ENCODE measurements around the gene GPC3. TPM values are rescaled to one million over a fixed set of nuclear protein-coding genes. Genes with fewer than 3 reads are reported as not detected.

The GPC3 gene
- total and polyA plus RNA-seq, 2 of the 4 experiments (the other 2 are of a cell fraction) = not detected

DNA sequence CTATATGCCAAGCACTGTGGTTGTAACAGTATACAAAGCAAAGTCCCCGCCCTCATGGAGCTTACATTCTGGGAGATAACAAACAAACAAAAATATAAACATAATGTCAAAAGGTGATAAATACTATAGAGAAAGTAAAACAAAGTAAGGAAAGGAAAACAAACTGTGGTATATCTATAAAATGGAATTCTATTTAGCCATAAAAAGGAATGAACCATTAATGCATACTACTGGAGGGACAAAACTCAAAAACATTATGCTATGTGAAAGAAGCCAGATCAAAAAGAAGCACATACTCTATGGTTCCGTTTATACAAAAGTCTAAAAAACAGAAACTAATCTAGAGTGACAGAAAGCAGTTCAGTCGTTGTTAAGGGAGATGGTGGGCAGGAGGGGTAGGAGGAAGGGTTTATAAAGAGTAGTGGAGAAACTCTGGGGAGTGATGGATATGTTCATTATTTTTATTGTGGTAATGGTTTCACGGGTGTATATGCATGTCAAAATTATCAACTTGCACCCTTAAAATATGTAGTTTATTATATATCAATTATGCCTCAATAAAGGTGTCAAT is 31.5 kb downstream of the GPC3 start:
- Histone ChIP-seq H3K9ac (ENCODE audit: low read depth, low read length) (no peak overlapping the region), H2BK20ac (ENCODE audit: low read depth, low read length) (no peak overlapping the region), H2AK9ac (replicated peaks; ENCODE audit: low read depth, low read length, poor library complexity) (no peak overlapping the region), H2BK120ac (ENCODE audit: low read depth, low read length) (no peak overlapping the region), H3K9me1 (ENCODE audit: insufficient read depth, low read length) (no peaks in the 10 kb centered on the region), H4K5ac (ENCODE audit: low read depth, low read length) (no peak overlapping the region), H3K23ac (ENCODE audit: low read depth, low read length) (no peak overlapping the region), H3K4me2 (ENCODE audit: low read depth, low read length) (no peak overlapping the region), H4K20me1 (ENCODE audit: insufficient read depth, low read length) (no peaks in the 10 kb centered on the region), H3K4me3 (ENCODE audit: insufficient read depth, low read depth, low read length) (no peak overlapping the region), H4K91ac (ENCODE audit: insufficient read depth, low read depth, low read length) (no peak overlapping the region), H2AFZ (replicated peaks; ENCODE audit: low read length, poor library complexity) (no peak overlapping the region), H3K36me3 (ENCODE audit: control insufficient read depth, insufficient read depth, low read length) (no peaks in the 10 kb centered on the region), H3K4ac (ENCODE audit: low read depth, low read length) (no peak overlapping the region), H3K18ac (ENCODE audit: low read depth, low read length) (no peak overlapping the region), H3K27ac (ENCODE audit: insufficient read depth, low read length) (no peak overlapping the region), H4K8ac (ENCODE audit: low read depth in 2 of 2, low read length in 2 of 2) (no peak overlapping the region), H3K9me3 (ENCODE audit: control insufficient read depth, insufficient read depth, low read length) (no peaks in the 10 kb centered on the region), H2BK15ac (ENCODE audit: low read depth, low read length) (no peak overlapping the region), H3K4me1 (ENCODE audit: control insufficient read depth, insufficient read depth, low read length) (no peaks in the 10 kb centered on the region), H3K27me3 (ENCODE audit: control insufficient read depth, insufficient read depth, low read length) (no peaks in the 10 kb centered on the region; the same call in 1 of the 2 replicates), H3K56ac (ENCODE audit: extremely low read depth, insufficient read depth, low read length) (no peak overlapping the region), H2AK5ac (ENCODE audit: low read depth, low read length) (no peak overlapping the region), H3K14ac (replicated peaks; ENCODE audit: low read depth, low read length) (no peak overlapping the region), H2BK5ac (ENCODE audit: low read depth, low read length, poor library complexity, severe bottlenecking) (no peak overlapping the region), H3K79me1 (ENCODE audit: low read depth in 1 of 2, low read length in 2 of 2) (no peaks in the 10 kb centered on the region)
- no peak for TF ChIP-seq BHLHE40 (IDR thresholded peaks at IDR 0.05; ENCODE audit: low read depth, low read length)
- TF ChIP-seq, protein P1, sequence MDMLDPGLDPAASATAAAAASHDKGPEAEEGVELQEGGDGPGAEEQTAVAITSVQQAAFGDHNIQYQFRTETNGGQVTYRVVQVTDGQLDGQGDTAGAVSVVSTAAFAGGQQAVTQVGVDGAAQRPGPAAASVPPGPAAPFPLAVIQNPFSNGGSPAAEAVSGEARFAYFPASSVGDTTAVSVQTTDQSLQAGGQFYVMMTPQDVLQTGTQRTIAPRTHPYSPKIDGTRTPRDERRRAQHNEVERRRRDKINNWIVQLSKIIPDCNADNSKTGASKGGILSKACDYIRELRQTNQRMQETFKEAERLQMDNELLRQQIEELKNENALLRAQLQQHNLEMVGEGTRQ (IDR thresholded peaks at IDR 0.05; ENCODE audit: low read depth, low read length) = no peak
- TF ChIP-seq SMC3 (IDR thresholded peaks at IDR 0.05; ENCODE audit: low read depth, low read length) = no peak
- TF ChIP-seq CHD1 (IDR thresholded peaks at IDR 0.05; ENCODE audit: low read depth, low read length) = no peak
- no peak for TF ChIP-seq CEBPB (IDR thresholded peaks at IDR 0.05; ENCODE audit: low read depth, low read length)
- TF ChIP-seq MXI1 (IDR thresholded peaks at IDR 0.05; ENCODE audit: borderline replicate concordance, low read depth, low read length) = no peak
- TF ChIP-seq, protein P2, sequence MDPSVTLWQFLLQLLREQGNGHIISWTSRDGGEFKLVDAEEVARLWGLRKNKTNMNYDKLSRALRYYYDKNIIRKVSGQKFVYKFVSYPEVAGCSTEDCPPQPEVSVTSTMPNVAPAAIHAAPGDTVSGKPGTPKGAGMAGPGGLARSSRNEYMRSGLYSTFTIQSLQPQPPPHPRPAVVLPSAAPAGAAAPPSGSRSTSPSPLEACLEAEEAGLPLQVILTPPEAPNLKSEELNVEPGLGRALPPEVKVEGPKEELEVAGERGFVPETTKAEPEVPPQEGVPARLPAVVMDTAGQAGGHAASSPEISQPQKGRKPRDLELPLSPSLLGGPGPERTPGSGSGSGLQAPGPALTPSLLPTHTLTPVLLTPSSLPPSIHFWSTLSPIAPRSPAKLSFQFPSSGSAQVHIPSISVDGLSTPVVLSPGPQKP (IDR thresholded peaks at IDR 0.05; ENCODE audit: borderline replicate concordance, low read depth, low read length) = no peak
- no peak for TF ChIP-seq RFX5 (IDR thresholded peaks at IDR 0.05; ENCODE audit: low read depth, low read length)
- TF ChIP-seq RCOR1 (IDR thresholded peaks at IDR 0.05; ENCODE audit: insufficient replicate concordance, low read length) = no peak
- TF ChIP-seq, protein P3, sequence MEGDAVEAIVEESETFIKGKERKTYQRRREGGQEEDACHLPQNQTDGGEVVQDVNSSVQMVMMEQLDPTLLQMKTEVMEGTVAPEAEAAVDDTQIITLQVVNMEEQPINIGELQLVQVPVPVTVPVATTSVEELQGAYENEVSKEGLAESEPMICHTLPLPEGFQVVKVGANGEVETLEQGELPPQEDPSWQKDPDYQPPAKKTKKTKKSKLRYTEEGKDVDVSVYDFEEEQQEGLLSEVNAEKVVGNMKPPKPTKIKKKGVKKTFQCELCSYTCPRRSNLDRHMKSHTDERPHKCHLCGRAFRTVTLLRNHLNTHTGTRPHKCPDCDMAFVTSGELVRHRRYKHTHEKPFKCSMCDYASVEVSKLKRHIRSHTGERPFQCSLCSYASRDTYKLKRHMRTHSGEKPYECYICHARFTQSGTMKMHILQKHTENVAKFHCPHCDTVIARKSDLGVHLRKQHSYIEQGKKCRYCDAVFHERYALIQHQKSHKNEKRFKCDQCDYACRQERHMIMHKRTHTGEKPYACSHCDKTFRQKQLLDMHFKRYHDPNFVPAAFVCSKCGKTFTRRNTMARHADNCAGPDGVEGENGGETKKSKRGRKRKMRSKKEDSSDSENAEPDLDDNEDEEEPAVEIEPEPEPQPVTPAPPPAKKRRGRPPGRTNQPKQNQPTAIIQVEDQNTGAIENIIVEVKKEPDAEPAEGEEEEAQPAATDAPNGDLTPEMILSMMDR (conservative IDR thresholded peaks at IDR 0.05; ENCODE audit: low read depth, low read length) = no peak
- TF ChIP-seq NFE2L2 (IDR thresholded peaks at IDR 0.05; ENCODE audit: low read depth, low read length) = no peak
- no peak for TF ChIP-seq RAD21 (IDR thresholded peaks at IDR 0.05; ENCODE audit: low read length)
- no peak for TF ChIP-seq FOS (IDR thresholded peaks at IDR 0.05; ENCODE audit: low read depth, low read length)
- TF ChIP-seq POLR2A (IDR thresholded peaks at IDR 0.05; ENCODE audit: low read depth, low read length) = no peak
- no peak for TF ChIP-seq MAFK (IDR thresholded peaks at IDR 0.05; ENCODE audit: low read depth, low read length)
- TF ChIP-seq MAZ (IDR thresholded peaks at IDR 0.05; ENCODE audit: borderline replicate concordance, low read depth, low read length) = no peak
- no TSS peak for BruUV-seq (replicated peaks)
- POLR2A ChIA-PET (ENCODE audit: unreplicated experiment) = no interaction called here
- intact Hi-C loops (cut with micrococcal nuclease) = no loop called here
- CTCF ChIA-PET = no interaction called here
- in situ Hi-C loops (cut with MboI; ENCODE audit: low sequenced_read_pairs) = no loop called here
- dilution Hi-C loops (cut with HindIII; ENCODE audit: low sequenced_read_pairs, unreplicated experiment) = no loop called here
- ATAC-seq (ENCODE audit: low read depth) (no peak), DNase-seq (no peak)
- no CpG with 5 or more reads among the region's 4 CpGs for whole genome bisulfite sequencing, 2 experiments (ENCODE audit: extremely low coverage in 2 of 2, insufficient read length in 1 of 2)

Data from IMR-90 (cell line).